Uterus (tissue), 2 donors: ENCODE results near the gene IQSEC3.

Source experiments
- CTCF ChIP-seq, 4 experiments: fragments of 200-600 bp in 2 of 4; fragments of 450-650 bp in 2 of 4; sonication (generic) in 2 of 4; IDR thresholded peaks; one replicate each; pipeline ENCODE4 v1.5.1; 2016 to 2019; ENCODE audit warnings: antibody characterized with exemption in 4 of 4, mild to moderate bottlenecking in 2 of 4, moderate library complexity in 1 of 4
- POLR2A ChIP-seq, 2 donors: fragments of 450-650 bp; IDR thresholded peaks; one replicate each; pipeline ENCODE4 v1.6.1; 2016; ENCODE audit warnings: antibody characterized with exemption in 2 of 2, mild to moderate bottlenecking in 1 of 2, moderate library complexity in 1 of 2

- no peak for TF ChIP-seq POLR2A (IDR thresholded peaks at IDR 0.05)
- no peak for TF ChIP-seq CTCF (IDR thresholded peaks at IDR 0.05)
Measured at GRCh38 chr12:157644-158043, 91.1 kb downstream of the IQSEC3 start.
